C4-2B (cell line): ENCODE measurements around the gene PTPRM.

Experiments used
- CTCF ChIP-seq: fragments of 450-650 bp; conservative IDR thresholded peaks from 2 replicates; pipeline ENCODE4 v1.5.1; 2017; ENCODE audit warnings: mild to moderate bottlenecking
- ZFX ChIP-seq: fragments of 450-650 bp; IDR thresholded peaks from 2 replicates; pipeline ENCODE4 v1.6.1; 2017

GRCh38 chr18:7766817-7767216 lies 199.7 kb downstream of the PTPRM start:
- no peak for TF ChIP-seq CTCF
- TF ChIP-seq ZFX = no peak
